Small intestine (tissue), 7 donors: ENCODE measurements around the gene CC2D1A. TPM values are rescaled to one million over a fixed set of nuclear protein-coding genes. Genes with fewer than 3 reads are reported as not detected.

Experiments used
- DNase-seq, 2 donors: peaks; one replicate each; pipeline versions ENCODE4 v3.0.0 to v3.0.0-alpha.2; 2013
- FAIRE-seq: peaks from 2 replicates; lab custom pipeline; 2012; peaks lifted over from hg19 to GRCh38; lab: Jason Lieb, UNC
- H3K27ac ChIP-seq, 3 donors: one replicate each; pipeline ENCODE4 v1.5.1; 2013; ENCODE audit warnings: low read length in 2 of 3, mild to moderate bottlenecking in 2 of 3, control low read depth in 1 of 3, inconsistent platforms in 1 of 3, low read depth in 1 of 3, moderate library complexity in 1 of 3
- H3K27me3 ChIP-seq, 3 donors: one replicate each; pipeline ENCODE4 v1.6.1; 2013; ENCODE audit warnings: low read length in 3 of 3, inconsistent platforms in 1 of 3; ENCODE audit not compliant: control insufficient read depth in 3 of 3, insufficient read depth in 3 of 3
- H3K36me3 ChIP-seq, 3 donors: one replicate each; pipeline ENCODE4 v1.6.1; 2013; ENCODE audit warnings: low read length in 3 of 3, inconsistent platforms in 1 of 3, low read depth in 1 of 3, mild to moderate bottlenecking in 1 of 3, moderate library complexity in 1 of 3; ENCODE audit not compliant: control insufficient read depth in 3 of 3, insufficient read depth in 2 of 3
- H3K4me1 ChIP-seq, 3 donors: one replicate each; pipeline ENCODE4 v1.6.1; 2013; ENCODE audit warnings: low read length in 2 of 3, inconsistent platforms in 1 of 3, low read depth in 1 of 3, mild to moderate bottlenecking in 1 of 3, moderate library complexity in 1 of 3; ENCODE audit not compliant: control insufficient read depth in 3 of 3, insufficient read depth in 2 of 3
- H3K4me3 ChIP-seq, 3 donors: one replicate each; pipeline ENCODE4 v1.5.1; 2013; ENCODE audit warnings: low read length in 3 of 3, control low read depth in 1 of 3, inconsistent platforms in 1 of 3, low read depth in 1 of 3, mild to moderate bottlenecking in 1 of 3, moderate library complexity in 1 of 3
- H3K9me3 ChIP-seq, 2 donors: one replicate each; pipeline ENCODE4 v1.6.1; 2013; ENCODE audit warnings: low read depth in 1 of 2, low read length in 1 of 2; ENCODE audit not compliant: control insufficient read depth in 2 of 2, insufficient read depth in 1 of 2
- WGBS, 3 donors: extraction: QIAGEN DNeasy Blood & Tissue Kit; methylation state at CpG; one replicate each; pipeline ENCODE4 v1.1.7; 2013; 5-methylcytosine and 5-hydroxymethylcytosine counted together
- polyA plus RNA-seq, 4 donors: library from polyadenylated mRNA; stranded (reverse) in 3 of 4; unstranded in 1 of 4; fragments of 200-250 nt in 3 of 4; fragments of 120-200 nt in 1 of 4; gene quantifications; one replicate each; pipeline versions ENCODE4 v1.2.1 to v1.2.3, GENCODE V29; 2013
- donor health status: healthy with polysubstance abuse.
- donor health status: control.
- donor health status: control.
- donor health status: Bipolar disorder and iron deficiency.
- donor health status: healthy.

CC2D1A gene
- polyA plus RNA-seq, 4 donors: 38.2 to 199 (median 103) TPM

- no peak overlapping the region for H3K4me3 ChIP-seq
- H3K27ac ChIP-seq: no peak overlapping the region
- no peaks in the 10 kb centered on the region for H3K9me3 ChIP-seq
- H3K4me1 ChIP-seq: no peaks in the 10 kb centered on the region
- WGBS, 3 donors: 87 to 90% (median 89%) methylated on average over 35 to 39 of the region's 39 CpGs
- H3K27me3 ChIP-seq: no peaks in the 10 kb centered on the region
- FAIRE-seq: no peak
- DNase-seq: no peak
- H3K36me3 ChIP-seq: peaks cover 18 to 95% (median 37%) of the 10 kb centered on the region in 3 donors
Observed at GRCh38 chr19:13960863-13961784, 55.1 kb downstream of the CC2D1A start.

GRCh38 chr19:13961826-13962698, 56.1 kb downstream of the CC2D1A start:
- H3K9me3 ChIP-seq: no peaks in the 10 kb centered on the region
- FAIRE-seq (no peak), DNase-seq (no peak)
- 73 to 89% (median 82%) methylated on average over 43 to 55 of the region's 55 CpGs for WGBS, 3 donors
- no peaks in the 10 kb centered on the region for H3K27me3 ChIP-seq
- no peaks in the 10 kb centered on the region for H3K4me1 ChIP-seq
- H3K36me3 ChIP-seq: peaks cover 16 to 95% (median 33%) of the 10 kb centered on the region in 3 donors
- no peak overlapping the region for H3K4me3 ChIP-seq
- H3K27ac ChIP-seq: no peak overlapping the region

GRCh38 chr19:13962699-13963602, 57.0 kb downstream of the CC2D1A start:
- 76 to 94% (median 87%) methylated on average over 76 to 89 of the region's 89 CpGs for WGBS, 3 donors
- H3K4me1 ChIP-seq: no peaks in the 10 kb centered on the region
- H3K36me3 ChIP-seq: peaks cover 14 to 95% (median 26%) of the 10 kb centered on the region in 3 donors
- H3K9me3 ChIP-seq: no peaks in the 10 kb centered on the region
- no peak for DNase-seq
- FAIRE-seq: no peak
- no peaks in the 10 kb centered on the region for H3K27me3 ChIP-seq
- H3K4me3 ChIP-seq: no peak overlapping the region
- H3K27ac ChIP-seq: no peak overlapping the region

GRCh38 chr19:13963603-13964105, 57.7 kb downstream of the CC2D1A start:
- H3K27me3 ChIP-seq: no peaks in the 10 kb centered on the region
- no peak for FAIRE-seq
- WGBS, 3 donors: 93 to 96% (median 96%) methylated on average over 39 to 48 of the region's 48 CpGs

GRCh38 chr19:13964776-13965175, 58.8 kb downstream of the CC2D1A start:
- WGBS, 3 donors: 85 to 93% (median 87%) methylated on average over 5 of the region's 5 CpGs
- no peak overlapping the region for H3K4me3 ChIP-seq
- no peak overlapping the region for H3K27ac ChIP-seq
- DNase-seq (no peak), FAIRE-seq (no peak)
- H3K4me1 ChIP-seq: no peaks in the 10 kb centered on the region
- no peaks in the 10 kb centered on the region for H3K27me3 ChIP-seq
- H3K36me3 ChIP-seq: peaks cover 20 to 95% (median 22%) of the 10 kb centered on the region in 3 donors
- no peaks in the 10 kb centered on the region for H3K9me3 ChIP-seq

More at GRCh38 chr19:13963603-13964105, 57.7 kb downstream of the CC2D1A start:
- Histone ChIP-seq H3K4me1 (no peaks in the 10 kb centered on the region), H3K4me3 (no peak overlapping the region), H3K27ac (no peak overlapping the region), H3K9me3 (no peaks in the 10 kb centered on the region), H3K36me3 (peaks cover 16 to 95% (median 24%) of the 10 kb centered on the region in 3 donors)
- DNase-seq: no peak

GRCh38 chr19:13965377-13965896, 59.4 kb downstream of the CC2D1A start:
- Histone ChIP-seq H3K4me1 (no peaks in the 10 kb centered on the region), H3K9me3 (no peaks in the 10 kb centered on the region), H3K27me3 (no peaks in the 10 kb centered on the region), H3K27ac (no peak overlapping the region), H3K4me3 (no peak overlapping the region), H3K36me3 (peaks cover 14 to 95% (median 23%) of the 10 kb centered on the region in 3 donors)
- DNase-seq (no peak), FAIRE-seq (no peak)
- WGBS, 3 donors: 92 to 96% (median 94%) methylated on average over 22 to 24 of the region's 24 CpGs

GRCh38 chr19:13965926-13966683, 60.1 kb downstream of the CC2D1A start:
- no peak for DNase-seq
- no peak for FAIRE-seq
- Histone ChIP-seq H3K27me3 (no peaks in the 10 kb centered on the region), H3K36me3 (peaks cover 13 to 94% (median 20%) of the 10 kb centered on the region in 3 donors), H3K4me1 (no peaks in the 10 kb centered on the region), H3K4me3 (no peak overlapping the region), H3K27ac (no peak overlapping the region), H3K9me3 (no peaks in the 10 kb centered on the region)
- 91 to 93% (median 92%) methylated on average over 19 to 20 of the region's 20 CpGs for WGBS, 3 donors
